Measurements from ENCODE around the gene RAB6B.
A peak's percentile ranks its signal among the peaks of the same experiment; 100 is the strongest.

The RAB6B gene

DNA sequence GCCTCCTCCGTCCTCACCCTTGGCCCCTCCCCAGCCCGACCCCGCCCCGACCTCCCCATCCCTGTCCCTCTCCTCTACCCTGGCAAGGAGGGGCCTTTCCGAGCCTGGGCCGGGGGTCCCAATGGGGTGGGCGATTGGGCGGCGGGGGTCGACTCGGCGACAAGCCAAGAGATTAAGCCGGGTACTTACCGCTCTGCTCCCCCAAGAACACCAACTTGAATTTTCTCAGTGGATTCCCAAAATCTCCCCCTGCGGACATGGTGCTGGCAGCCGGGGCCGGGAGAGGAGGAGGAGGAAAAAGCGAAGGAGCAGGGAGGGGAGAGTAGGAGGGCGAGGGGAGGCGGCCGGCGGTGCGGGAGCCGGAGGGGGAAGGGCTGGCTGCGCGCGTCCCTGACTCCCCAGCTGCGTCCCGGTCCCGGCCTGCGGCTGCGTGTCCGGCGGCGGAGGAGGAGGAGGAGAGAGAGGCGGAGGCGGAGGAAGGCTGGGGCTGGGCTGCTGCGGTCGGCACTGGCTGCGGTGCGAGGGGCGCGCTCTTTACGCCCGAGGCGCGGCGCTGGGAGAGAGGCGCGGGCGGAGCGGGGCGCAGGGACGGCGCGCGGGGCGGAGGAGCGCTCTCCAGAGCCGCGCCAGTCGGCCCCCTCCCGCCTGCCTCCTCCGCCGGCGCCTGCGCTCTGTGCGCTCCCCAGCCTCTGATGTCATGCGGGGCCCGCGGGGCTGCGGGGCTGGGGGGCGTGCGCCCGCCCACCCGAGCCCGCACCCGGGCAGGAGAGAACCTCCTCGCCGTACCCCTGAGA lies at the start of gene RAB6B:
RAB6B (minus strand) TSS at position 675 of the 794 bp plus-strand sequence; CDS start at position 259, 416 bp downstream.
- DNase-seq: no peak

DNA sequence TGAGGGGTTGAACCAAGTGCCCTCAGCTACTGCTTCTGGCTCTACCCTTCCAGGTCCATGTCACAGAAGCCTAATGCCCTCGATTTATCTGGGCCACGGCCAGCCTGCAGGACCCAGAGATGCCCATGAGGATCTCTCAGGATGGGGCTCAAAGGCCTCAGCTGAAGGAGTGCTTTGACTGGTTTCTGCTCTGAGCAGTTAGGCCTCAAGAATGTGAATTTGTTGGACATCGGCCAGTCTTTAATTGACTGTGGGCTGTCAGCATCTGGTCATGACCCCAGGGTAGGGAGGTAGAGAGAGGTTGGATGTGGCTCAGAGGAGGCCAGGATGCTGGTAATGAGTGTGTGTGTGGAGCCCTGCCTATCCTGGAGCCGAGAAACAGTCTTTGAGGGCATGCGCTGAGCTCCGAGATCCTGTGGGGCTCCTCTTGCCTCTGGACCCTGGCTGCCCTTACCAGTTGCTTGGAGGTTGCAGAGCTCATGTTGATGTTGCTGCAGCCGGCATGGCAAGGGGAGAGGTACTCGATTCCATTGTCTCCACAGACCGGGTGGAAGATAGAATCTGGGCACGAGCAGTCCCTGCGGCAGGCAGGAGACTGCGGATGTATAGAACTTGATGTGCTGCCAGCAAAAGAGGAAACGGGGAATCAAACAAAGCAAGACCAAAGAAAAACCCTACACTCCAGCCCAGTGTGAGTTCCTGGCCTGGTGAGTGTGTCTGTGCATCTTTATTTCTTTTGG lies 49.1 kb upstream of the RAB6B start:
- DNase-seq: no peak

GRCh38 chr3:133944181-133944580 lies 48.5 kb upstream of the RAB6B start:
- no peak for DNase-seq

DNA sequence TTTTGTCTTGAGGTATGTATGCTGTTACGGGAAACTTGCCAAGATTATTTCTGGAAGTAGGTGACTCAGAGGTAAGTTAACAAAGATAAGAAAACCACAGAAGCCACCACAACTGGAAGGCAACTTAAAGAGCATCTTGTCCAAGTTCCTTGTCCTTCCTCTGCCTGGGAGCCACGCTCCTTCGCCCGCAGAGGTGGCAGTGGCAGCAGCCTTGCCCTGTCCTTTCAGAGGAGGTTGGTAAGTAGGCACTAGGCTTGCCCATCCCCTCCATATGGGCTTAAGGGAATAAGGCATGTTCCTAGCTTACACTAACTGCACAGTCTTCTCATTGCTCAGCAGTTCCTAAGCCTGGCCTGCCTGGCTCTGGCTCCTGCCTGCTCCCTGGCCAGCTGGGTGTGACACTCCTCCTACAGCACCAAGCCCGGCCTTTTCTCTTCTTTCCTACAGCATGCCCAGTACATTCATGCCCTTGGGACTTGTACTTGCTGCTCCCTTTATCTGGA lies 48.0 kb upstream of the RAB6B start:
- no peak for DNase-seq

DNA sequence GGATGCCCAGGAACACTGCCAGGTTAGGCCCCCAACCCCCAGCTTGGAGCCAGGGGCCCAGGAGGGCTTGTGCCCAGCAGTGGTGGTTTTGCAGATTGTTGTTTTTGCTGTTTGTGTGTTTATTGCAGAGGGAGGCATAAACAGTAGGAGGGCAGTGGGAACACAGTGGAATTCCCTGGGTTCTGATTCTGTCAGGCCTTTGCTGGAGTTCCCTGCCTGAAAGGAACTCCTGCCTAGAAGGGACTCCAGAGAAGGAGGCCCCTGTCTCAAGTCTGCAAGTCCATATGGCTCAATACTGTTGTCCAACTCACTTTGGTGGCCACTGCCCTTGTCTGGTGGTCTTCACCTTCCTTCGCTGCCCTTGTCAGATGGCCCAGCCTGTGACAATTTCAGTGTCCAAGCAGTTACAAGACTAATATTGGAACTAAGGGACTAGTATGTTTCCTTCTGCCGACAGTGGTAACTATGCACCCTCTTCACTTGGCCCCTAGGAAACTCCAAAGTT lies 47.4 kb upstream of the RAB6B start:
- DNase-seq: no peak

DNA sequence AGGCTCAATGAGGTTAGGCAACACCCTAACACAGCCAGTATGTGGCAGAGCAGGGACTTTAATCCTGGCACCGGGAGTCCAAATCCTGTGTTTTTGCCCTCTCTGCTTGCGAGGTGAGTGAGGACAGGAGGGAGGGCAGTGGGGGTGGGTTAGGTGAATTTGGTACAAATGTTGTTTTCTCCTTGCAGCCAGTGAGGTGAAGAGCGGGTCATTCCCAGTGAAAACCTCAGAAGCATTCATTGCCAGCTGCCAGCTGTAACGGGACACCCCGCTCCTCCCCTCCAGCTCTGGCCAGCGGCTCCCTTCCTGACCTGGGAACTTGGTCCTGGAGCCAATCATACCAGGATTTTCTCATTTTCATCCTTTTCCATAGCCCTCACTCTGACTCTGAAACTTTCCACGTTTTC lies 45.7 kb upstream of the RAB6B start:
- DNase-seq: no peak

DNA sequence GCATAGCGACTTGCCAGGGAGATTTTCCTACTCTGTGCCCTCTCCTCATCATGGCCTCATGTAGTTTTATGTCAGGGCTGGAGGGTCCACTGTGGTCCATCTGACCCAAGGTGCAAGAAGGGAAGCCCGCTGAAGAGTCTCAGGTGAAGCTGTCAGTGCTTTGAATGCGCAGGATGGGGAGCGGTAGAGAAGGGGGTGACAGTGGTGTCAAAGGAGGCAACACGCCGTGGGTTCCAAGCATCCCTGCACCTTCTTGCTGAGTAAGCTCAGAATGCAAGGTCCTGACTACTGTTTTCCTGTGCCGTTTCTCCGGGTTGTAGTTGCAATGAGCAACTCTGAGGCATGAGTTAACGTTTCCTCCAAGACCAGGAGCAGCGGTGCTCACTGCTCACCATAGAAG lies 44.9 kb upstream of the RAB6B start:
- no peak for DNase-seq

DNA sequence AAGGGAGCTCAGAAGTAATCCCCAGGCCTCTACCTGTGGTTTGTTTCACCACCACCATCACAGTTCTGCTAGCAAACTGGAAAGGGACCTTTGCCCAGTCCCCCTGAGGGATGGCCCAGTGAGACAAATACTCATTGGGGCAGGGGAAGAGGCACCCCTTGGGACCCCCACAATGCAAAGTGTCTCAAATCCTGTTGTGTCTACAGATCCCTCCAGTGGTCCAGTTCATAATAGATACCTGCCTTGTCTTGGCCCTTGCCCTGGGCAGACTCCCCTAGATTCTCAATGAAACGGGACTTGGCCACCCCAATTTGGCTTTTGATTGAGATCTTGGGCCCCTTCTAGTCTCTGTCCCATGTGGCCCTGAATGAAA lies 43.8 kb upstream of the RAB6B start:
- DNase-seq: no peak

GRCh38 chr3:133938770-133939462 lies 43.2 kb upstream of the RAB6B start:
- DNase-seq: peak; percentile 4

DNA sequence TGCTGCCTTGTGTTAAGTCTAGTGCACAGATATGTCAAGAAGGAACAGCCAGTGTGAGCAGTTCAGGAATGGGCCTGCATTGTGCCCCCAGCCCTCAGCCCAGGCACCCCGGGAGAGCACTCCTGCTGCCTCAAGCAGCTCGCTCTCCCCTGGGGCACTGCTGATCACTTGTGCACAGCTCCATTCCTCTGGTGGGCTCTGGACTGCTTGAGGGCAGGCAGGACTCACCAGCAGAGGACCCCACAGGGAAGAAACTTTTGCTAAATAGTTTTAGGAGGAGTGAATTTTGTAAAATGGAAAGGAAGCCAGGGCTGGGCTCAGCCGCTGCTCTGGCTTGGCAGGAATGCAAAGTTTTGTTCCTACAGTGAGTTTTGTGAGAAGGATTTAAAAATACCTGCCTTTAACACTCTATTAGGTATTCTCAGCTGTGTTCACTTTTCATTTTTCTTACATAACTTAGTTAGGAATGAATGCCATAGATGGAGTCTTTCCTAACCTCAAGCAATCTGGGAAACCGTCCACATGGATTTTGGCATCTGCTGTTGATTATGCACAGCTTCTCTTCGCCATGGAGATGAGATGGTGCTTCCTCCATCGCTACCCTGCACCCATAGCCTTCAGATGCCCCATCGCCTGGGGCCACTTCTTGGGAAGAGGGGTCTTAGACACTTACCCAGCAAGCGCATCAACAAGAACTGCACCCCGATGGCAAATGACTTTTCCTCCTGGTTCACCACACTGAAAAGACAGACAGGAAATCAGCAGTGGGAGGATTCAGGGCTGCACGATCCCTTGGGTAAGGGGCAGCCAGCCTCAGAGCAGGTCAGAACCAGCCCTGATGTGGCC lies 42.3 kb upstream of the RAB6B start:
- peak; percentile 14 for DNase-seq

DNA sequence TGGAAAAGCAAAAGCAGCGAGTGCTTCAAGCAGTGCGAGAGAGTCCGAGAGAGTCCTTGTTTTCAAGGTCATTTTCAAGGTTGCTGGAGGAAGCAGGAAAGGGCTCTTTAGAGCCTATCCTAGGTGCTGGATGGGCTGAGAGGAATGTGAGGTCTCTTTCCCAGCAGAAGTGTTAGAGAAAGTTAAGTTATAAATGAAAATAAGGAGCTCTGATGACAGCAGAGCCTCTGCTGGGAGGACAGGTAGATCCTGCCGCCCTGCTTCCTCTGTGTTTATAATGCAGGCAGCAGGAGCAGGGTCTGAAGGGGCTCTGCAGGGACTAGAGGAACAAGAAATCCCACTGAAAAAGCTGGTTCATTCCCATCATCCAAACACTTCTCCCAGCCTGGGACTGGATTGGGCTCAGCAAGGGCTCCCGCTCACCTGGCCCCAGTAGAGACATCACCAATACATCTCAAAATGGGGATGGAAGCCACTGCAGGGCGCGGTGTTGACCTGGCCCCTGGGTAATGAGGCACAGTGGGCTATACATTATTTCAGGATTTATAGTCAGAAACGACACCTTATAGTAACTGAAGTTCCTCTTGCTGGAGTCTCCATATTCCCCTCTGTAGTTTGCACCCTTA lies 41.5 kb upstream of the RAB6B start:
- no peak for DNase-seq

DNA sequence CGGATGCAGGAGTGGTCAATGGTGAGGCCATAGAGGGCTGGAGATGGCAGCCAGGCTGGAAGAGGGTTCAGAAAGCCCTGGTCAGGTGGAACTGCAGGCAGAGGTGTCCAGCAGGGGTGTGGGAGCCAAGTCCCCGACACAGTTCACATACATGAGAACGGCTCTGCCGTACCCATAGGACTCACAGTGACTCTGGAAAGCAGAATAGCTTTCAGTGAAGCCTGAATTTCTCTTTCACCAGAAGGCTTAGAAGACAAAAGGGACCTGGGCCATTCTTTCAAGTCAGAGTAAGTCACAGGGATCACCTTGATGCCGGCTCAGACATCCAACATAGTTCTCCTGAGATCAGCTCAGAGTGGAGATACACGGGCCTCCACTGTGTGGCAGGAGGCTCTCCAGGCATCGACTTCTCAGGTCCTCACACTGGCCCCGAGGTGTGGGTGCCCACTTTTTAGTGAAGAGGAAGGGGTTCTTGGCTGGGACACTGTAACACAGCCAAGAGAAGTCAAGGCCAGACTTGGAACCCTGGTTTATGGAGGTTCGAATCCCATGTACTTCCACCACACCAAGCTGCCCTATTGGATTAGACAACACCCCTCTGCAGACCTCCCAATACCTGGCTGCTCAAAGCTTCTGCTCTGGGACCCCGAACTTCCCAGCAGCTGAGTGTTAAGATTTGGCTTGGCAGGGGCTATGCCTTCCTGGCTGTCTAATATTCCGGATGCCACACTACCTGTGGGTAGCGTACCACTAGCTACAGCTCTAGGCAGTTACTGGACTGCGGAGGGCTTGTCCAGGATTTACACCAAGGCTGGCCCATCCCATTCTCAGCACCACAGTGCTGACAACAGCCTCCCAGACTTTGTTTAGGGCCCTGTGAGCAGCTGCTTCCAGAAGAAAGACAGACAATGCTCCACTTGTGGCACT lies 40.4 kb upstream of the RAB6B start:
- DNase-seq: no peak

GRCh38 chr3:133934996-133935842 lies 39.5 kb upstream of the RAB6B start:
- DNase-seq: no peak

GRCh38 chr3:133934073-133934970 lies 38.6 kb upstream of the RAB6B start:
- DNase-seq: no peak

DNA sequence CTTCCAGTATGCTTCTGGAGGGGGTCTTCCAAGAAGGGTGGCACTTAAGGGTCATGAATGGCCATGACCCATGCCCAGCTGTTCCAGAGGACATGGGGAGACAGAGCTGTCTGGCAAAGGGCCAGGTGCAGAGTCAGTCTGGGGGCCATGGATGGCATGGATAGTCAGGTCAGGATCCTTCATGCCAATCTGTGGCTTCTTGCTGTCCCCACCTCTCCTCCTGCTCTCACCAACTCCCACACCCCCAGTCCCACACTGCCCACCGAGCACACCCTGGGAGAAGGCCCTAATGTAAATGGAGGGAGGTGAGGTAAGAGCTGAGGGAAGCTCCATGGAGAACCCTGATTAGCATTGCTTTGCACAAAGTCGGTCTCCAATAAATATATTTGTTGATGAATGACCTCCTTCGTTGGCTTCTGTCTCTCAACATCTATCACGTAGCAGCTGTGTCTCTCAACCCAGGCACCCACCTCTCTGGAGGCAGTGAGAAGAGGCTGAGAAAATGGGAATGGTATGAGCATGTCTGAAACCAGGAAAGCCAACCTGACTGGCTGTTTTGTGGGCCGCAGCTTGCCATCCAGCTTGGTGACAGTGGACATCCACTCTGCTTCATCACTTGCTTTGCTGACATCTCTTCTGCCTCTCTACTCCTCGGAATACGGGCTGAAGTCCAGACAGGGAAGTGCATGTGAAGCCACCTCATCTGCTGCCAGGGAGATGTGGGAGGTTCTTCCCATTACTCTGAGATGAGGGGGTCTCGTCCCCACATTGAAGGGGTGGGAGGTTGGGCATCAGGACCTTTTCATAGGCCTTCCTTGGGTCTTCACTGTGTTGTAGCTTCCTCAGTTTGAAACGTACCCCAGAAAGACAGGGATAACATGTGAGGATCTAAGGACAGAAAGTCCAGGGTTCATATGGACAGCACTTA lies 37.7 kb upstream of the RAB6B start:
- DNase-seq: no peak

- DNase-seq: no peak
These were observed 36.3 kb upstream of the RAB6B start for GRCh38 chr3:133932009-133932408.

GRCh38 chr3:133931084-133931483 lies 35.4 kb upstream of the RAB6B start:
- DNase-seq: no peak

Data from stimulated activated CD8-positive, alpha-beta memory T cell treated with anti-CD3 and anti-CD28 coated beads, Interleukin-4, amount 100 ng/mL, for 48 hours (primary cell).